ENCODE results near the gene NES. TPM values are rescaled to one million over a fixed set of nuclear protein-coding genes. Genes with fewer than 3 reads are reported as not detected.

NES gene
- total RNA-seq, 1 experiment from 2014 or later, result 8.4 TPM

DNA sequence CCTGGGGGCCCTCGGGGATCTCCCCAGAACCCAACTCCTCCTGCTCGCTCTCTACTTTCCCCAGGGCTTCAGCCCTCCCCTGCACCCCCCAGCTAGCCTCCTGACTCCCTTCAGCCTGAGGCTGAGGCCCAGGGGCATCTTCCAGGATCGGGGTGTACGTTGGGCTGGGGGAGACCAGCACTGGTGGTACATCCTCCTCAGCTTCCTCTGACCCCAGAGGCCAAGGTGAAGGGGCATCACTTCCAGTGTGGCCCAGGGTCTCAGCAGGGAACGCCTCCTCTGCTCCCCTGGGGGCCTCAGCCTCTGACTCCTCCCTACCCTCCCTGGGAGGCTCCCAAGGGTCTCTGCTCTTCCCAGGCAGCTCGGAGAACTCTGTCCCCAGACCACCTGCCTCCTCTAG lies 6.8 kb downstream of the NES start (continued):
- TF ChIP-seq, protein P1, sequence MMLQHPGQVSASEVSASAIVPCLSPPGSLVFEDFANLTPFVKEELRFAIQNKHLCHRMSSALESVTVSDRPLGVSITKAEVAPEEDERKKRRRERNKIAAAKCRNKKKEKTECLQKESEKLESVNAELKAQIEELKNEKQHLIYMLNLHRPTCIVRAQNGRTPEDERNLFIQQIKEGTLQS (IDR thresholded peaks at IDR 0.05), result no peak
- no peak for TF ChIP-seq POLR2A (IDR thresholded peaks at IDR 0.05; ENCODE audit: borderline replicate concordance, extremely low read depth, insufficient read depth, insufficient read length)

DNA sequence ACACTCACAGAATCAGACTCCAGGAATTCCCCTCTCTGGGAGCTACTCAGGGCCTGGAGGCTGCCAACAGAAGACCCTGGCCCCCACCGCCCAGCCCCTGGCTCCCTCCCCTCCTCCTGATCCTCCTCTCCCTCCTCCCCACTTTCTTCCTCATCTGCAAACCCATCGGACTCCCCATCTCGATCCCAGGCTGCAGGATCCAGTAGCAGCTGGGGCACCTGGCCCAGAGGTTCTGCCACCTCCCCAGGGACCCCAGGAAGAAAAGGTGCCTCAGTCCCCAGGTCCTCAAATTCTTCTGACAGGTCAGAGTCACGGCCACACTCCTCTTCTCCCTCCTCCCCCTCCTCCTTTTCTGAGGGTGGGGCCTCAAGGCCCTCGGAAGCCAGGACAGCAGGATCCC lies 7.4 kb downstream of the NES start:
- no peak for DNase-seq (ENCODE audit: low read depth, low spot score)
- no peak for ATAC-seq
- CTCF ChIA-PET, result no interaction called here
- intact Hi-C loops (cut with micrococcal nuclease), result no loop called here
- POLR2A ChIA-PET, result interaction anchor here (1.1 kb wide), 1 partner anchor 9 kb away, joined by 4 read pairs; no protein-coding TSS in a partner anchor
- RAD21 ChIA-PET (ENCODE audit: low non-redundant PET in 1 of 2, low total read pairs in 2 of 2, uncharacterized antibody in 2 of 2, unreplicated experiment in 2 of 2), result no interaction called here
- H3K9ac ChIP-seq (ENCODE audit: low read length), result no peak overlapping the region
- H3K27me3 ChIP-seq (ENCODE audit: insufficient read depth, low read length), result no peaks in the 10 kb centered on the region
- no peak overlapping the region for H3K27ac ChIP-seq (ENCODE audit: low read depth, low read length)
- no peak overlapping the region for H2AFZ ChIP-seq (ENCODE audit: low read depth, low read length, poor library complexity, severe bottlenecking)
- H3K9me2 ChIP-seq (ENCODE audit: insufficient read depth), result no peaks in the 10 kb centered on the region
- H4K20me1 ChIP-seq (ENCODE audit: insufficient read depth), result no peaks in the 10 kb centered on the region
- no peak for TF ChIP-seq FOSL1 (IDR thresholded peaks at IDR 0.05; ENCODE audit: low read depth)
- no peak for TF ChIP-seq POLR2A (IDR thresholded peaks at IDR 0.05; ENCODE audit: borderline replicate concordance, extremely low read depth, insufficient read depth, insufficient read length)
- no peak for TF ChIP-seq JUND (IDR thresholded peaks at IDR 0.05)
- no peak for TF ChIP-seq ZNF274 (IDR thresholded peaks at IDR 0.05; ENCODE audit: low read depth, low read length)
- TF ChIP-seq CBX3 (IDR thresholded peaks at IDR 0.05; ENCODE audit: low read depth), result no peak
- no peak for TF ChIP-seq TCF7L2 (IDR thresholded peaks at IDR 0.05; ENCODE audit: borderline replicate concordance, extremely low read depth, insufficient read depth, insufficient read length)
- no peak for TF ChIP-seq RAD21 (IDR thresholded peaks at IDR 0.05; ENCODE audit: low read depth)
- no peak for TF ChIP-seq SIN3A (IDR thresholded peaks at IDR 0.05; ENCODE audit: low read depth)
- TF ChIP-seq, protein P2, sequence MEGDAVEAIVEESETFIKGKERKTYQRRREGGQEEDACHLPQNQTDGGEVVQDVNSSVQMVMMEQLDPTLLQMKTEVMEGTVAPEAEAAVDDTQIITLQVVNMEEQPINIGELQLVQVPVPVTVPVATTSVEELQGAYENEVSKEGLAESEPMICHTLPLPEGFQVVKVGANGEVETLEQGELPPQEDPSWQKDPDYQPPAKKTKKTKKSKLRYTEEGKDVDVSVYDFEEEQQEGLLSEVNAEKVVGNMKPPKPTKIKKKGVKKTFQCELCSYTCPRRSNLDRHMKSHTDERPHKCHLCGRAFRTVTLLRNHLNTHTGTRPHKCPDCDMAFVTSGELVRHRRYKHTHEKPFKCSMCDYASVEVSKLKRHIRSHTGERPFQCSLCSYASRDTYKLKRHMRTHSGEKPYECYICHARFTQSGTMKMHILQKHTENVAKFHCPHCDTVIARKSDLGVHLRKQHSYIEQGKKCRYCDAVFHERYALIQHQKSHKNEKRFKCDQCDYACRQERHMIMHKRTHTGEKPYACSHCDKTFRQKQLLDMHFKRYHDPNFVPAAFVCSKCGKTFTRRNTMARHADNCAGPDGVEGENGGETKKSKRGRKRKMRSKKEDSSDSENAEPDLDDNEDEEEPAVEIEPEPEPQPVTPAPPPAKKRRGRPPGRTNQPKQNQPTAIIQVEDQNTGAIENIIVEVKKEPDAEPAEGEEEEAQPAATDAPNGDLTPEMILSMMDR (IDR thresholded peaks at IDR 0.05 in 2 of 3, conservative IDR thresholded peaks at IDR 0.05 in 1 of 3; ENCODE audit: borderline replicate concordance in 1 of 3, insufficient read depth in 1 of 3, low read depth in 2 of 3, low read length in 2 of 3), result no peak
- no peak for TF ChIP-seq CEBPB (IDR thresholded peaks at IDR 0.05; ENCODE audit: low read depth)
- TF ChIP-seq SP1 (IDR thresholded peaks at IDR 0.05; ENCODE audit: low read depth), result no peak
- TF ChIP-seq, protein P3, sequence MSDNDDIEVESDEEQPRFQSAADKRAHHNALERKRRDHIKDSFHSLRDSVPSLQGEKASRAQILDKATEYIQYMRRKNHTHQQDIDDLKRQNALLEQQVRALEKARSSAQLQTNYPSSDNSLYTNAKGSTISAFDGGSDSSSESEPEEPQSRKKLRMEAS (IDR thresholded peaks at IDR 0.05), result no peak
- H3K36me3 ChIP-seq (ENCODE audit: control insufficient read depth in 1 of 2, insufficient read depth in 2 of 2, low read length in 2 of 2), result no peaks in the 10 kb centered on the region
- H3K79me2 ChIP-seq (ENCODE audit: insufficient read depth, low read length), result no peaks in the 10 kb centered on the region
- H3K4me1 ChIP-seq (ENCODE audit: control insufficient read depth in 1 of 2, insufficient read depth in 2 of 2, low read length in 2 of 2), result peaks cover 7 to 20% of the 10 kb centered on the region in 2 experiments; a peak in 3 of 4 replicates
- H3K9me3 ChIP-seq (ENCODE audit: control insufficient read depth in 1 of 2, insufficient read depth in 1 of 2, low read depth in 1 of 2, low read length in 2 of 2), result no peaks in the 10 kb centered on the region
- no peak overlapping the region for H3K4me2 ChIP-seq (ENCODE audit: low read length)
- no peak overlapping the region for H3K4me3 ChIP-seq (replicated peaks in 1 of 2; ENCODE audit: low read depth in 1 of 2, low read length in 2 of 2)
- BruUV-seq (replicated peaks), result no TSS peak
